ENCODE results near the gene SRPRB.

DNA sequence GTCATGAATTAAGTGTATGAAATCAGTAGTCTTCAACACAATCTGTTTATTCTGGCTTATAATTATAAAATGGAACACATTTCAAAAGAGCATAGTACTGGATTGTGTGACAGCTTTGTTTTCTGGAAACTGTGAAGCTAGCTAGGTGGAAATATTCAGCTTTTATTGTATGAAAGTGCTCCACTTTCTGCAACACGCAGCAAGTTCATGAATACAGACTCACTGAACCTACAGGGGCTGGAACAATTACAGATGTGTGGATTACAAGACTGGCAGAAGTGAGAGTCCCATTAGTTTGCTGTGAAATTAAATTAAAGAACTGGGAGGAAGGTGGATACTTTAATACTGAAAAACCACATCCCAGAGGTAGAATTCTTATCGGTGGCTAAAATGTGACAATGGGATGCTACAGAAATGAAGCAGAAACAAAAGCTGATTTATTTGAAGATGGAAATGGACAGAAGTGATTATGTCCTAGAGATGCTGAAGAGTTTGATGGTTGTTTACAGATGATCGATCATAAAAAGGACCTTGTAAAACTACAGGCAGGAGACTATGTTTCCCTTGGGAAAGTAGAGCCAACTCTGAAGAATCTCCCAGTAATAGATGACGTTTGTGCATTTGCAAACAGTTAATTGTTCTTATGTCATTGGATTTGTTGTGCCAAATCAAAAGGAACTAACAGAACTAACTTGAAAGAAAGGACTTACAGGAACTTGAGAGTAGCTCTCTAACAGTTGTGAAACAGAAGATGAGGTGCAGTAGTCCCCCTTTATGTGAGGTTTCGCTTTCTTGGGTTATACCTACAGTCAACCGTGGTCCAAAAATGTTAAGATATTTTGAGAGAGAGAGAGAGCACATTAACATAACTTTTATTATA is 43.8 kb upstream of the SRPRB start:
- TF ChIP-seq CEBPG (CRISPR knock-in tag; IDR thresholded peaks at IDR 0.05) (no peak), CEBPG (tag; conservative IDR thresholded peaks at IDR 0.05 in 1 of 2, IDR thresholded peaks at IDR 0.05 in 1 of 2) (no peak), POLR2A (conservative IDR thresholded peaks at IDR 0.05) (no peak), GABPA (tag; conservative IDR thresholded peaks at IDR 0.05; ENCODE audit: low read depth) (no peak), BHLHE40 (IDR thresholded peaks at IDR 0.05; ENCODE audit: low read length) (no peak), TAF15 (IDR thresholded peaks at IDR 0.05; ENCODE audit: low read depth, low read length) (no peak), PHB (CRISPR knock-in tag; IDR thresholded peaks at IDR 0.05) (no peak), EZH2 (IDR thresholded peaks at IDR 0.05; ENCODE audit: borderline replicate concordance, low read depth, low read length) (no peak), POLR2AphosphoS5 (IDR thresholded peaks at IDR 0.05; ENCODE audit: control insufficient read depth, insufficient read depth, low read depth, low read length) (no peak), CBX8 (IDR thresholded peaks at IDR 0.05; ENCODE audit: borderline replicate concordance, extremely low read depth, low read depth, low read length, poor library complexity, severe bottlenecking) (no peak), HDAC6 (IDR thresholded peaks at IDR 0.05; ENCODE audit: low read depth, low read length) (no peak)
- TF ChIP-seq, protein P1, sequence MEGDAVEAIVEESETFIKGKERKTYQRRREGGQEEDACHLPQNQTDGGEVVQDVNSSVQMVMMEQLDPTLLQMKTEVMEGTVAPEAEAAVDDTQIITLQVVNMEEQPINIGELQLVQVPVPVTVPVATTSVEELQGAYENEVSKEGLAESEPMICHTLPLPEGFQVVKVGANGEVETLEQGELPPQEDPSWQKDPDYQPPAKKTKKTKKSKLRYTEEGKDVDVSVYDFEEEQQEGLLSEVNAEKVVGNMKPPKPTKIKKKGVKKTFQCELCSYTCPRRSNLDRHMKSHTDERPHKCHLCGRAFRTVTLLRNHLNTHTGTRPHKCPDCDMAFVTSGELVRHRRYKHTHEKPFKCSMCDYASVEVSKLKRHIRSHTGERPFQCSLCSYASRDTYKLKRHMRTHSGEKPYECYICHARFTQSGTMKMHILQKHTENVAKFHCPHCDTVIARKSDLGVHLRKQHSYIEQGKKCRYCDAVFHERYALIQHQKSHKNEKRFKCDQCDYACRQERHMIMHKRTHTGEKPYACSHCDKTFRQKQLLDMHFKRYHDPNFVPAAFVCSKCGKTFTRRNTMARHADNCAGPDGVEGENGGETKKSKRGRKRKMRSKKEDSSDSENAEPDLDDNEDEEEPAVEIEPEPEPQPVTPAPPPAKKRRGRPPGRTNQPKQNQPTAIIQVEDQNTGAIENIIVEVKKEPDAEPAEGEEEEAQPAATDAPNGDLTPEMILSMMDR (IDR thresholded peaks at IDR 0.05 in 2 of 3, conservative IDR thresholded peaks at IDR 0.05 in 1 of 3; ENCODE audit: insufficient read depth in 2 of 3, low read depth in 1 of 3, low read length in 3 of 3) = no peak
- TF ChIP-seq, protein P2, sequence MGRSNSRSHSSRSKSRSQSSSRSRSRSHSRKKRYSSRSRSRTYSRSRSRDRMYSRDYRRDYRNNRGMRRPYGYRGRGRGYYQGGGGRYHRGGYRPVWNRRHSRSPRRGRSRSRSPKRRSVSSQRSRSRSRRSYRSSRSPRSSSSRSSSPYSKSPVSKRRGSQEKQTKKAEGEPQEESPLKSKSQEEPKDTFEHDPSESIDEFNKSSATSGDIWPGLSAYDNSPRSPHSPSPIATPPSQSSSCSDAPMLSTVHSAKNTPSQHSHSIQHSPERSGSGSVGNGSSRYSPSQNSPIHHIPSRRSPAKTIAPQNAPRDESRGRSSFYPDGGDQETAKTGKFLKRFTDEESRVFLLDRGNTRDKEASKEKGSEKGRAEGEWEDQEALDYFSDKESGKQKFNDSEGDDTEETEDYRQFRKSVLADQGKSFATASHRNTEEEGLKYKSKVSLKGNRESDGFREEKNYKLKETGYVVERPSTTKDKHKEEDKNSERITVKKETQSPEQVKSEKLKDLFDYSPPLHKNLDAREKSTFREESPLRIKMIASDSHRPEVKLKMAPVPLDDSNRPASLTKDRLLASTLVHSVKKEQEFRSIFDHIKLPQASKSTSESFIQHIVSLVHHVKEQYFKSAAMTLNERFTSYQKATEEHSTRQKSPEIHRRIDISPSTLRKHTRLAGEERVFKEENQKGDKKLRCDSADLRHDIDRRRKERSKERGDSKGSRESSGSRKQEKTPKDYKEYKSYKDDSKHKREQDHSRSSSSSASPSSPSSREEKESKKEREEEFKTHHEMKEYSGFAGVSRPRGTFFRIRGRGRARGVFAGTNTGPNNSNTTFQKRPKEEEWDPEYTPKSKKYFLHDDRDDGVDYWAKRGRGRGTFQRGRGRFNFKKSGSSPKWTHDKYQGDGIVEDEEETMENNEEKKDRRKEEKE (IDR thresholded peaks at IDR 0.05; ENCODE audit: borderline replicate concordance in 1 of 2, control insufficient read depth in 1 of 2, low read depth in 2 of 2, low read length in 1 of 2) = no peak
- TF ChIP-seq, protein P3, sequence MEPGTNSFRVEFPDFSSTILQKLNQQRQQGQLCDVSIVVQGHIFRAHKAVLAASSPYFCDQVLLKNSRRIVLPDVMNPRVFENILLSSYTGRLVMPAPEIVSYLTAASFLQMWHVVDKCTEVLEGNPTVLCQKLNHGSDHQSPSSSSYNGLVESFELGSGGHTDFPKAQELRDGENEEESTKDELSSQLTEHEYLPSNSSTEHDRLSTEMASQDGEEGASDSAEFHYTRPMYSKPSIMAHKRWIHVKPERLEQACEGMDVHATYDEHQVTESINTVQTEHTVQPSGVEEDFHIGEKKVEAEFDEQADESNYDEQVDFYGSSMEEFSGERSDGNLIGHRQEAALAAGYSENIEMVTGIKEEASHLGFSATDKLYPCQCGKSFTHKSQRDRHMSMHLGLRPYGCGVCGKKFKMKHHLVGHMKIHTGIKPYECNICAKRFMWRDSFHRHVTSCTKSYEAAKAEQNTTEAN (CRISPR knock-in tag; IDR thresholded peaks at IDR 0.05) = no peak
